ACHN (cell line): ENCODE data around the gene TMEM121.

Experiments used
- DNase-seq: peaks from one replicate; pipeline ENCODE4 v3.0.0-alpha.2; 2015
- in situ Hi-C: cut with HindIII; loops from 2 replicates; pipeline ENCODE4 v1.10.0; 2017; ENCODE audit warnings: low sequenced_read_pairs, low pct_ligation_motif_present, low pct_unique_long_range_greater_than_20kb

The TMEM121 gene

GRCh38 chr14:105525861-105526775 lies at the start of gene TMEM121:
Gene TMEM121, plus strand, starts transcription at chr14:105526583. Its CDS starts 2,252 bp downstream, at chr14:105528835.
- in situ Hi-C loops, result no loop called here

GRCh38 chr14:105476831-105477659 lies 49.3 kb upstream of the TMEM121 start:
- DNase-seq, result no peak
- in situ Hi-C loops, result no loop called here

More at GRCh38 chr14:105525861-105526775, at the start of gene TMEM121:
- DNase-seq, result peak; percentile 6

- no peak for DNase-seq
- in situ Hi-C loops, result no loop called here
Measured at GRCh38 chr14:105477660-105478397, 48.6 kb upstream of the TMEM121 start.

GRCh38 chr14:105478398-105479251 lies 47.8 kb upstream of the TMEM121 start:
- in situ Hi-C loops, result no loop called here
- no peak for DNase-seq

GRCh38 chr14:105479431-105480158 lies 46.8 kb upstream of the TMEM121 start:
- in situ Hi-C loops, result no loop called here
- DNase-seq, result no peak

DNA sequence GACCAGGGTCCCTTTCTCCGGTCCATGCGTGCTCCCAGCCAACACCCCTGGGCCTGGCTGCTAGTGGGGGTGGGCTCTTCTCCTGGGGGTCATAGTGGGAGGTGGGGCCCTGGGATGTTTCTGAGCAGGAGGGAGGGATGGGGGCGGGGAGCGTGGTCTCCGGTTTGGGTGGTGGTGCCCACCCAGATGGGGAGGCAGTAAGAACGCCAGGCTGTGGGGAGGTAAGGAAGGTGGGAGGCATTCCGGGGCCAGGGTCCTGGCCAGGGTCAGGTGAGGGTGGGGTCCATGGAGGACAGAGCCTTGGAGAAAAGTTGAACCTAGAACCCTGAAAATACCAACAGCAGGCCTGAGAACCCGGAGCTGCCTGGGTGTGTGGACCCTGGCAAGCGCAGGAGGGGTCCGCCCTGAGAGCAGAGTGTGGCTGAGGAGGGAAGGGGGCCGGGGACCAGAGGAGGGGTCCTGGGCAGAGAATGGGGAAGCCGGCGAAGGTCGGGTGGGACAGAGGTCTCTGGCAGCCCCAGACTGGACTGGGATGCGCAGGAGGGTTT lies 46.1 kb upstream of the TMEM121 start:
- in situ Hi-C loops, result no loop called here
- DNase-seq, result no peak

GRCh38 chr14:105480807-105481801 lies 45.3 kb upstream of the TMEM121 start:
- DNase-seq, result peak; percentile 82
- in situ Hi-C loops, result no loop called here

DNA sequence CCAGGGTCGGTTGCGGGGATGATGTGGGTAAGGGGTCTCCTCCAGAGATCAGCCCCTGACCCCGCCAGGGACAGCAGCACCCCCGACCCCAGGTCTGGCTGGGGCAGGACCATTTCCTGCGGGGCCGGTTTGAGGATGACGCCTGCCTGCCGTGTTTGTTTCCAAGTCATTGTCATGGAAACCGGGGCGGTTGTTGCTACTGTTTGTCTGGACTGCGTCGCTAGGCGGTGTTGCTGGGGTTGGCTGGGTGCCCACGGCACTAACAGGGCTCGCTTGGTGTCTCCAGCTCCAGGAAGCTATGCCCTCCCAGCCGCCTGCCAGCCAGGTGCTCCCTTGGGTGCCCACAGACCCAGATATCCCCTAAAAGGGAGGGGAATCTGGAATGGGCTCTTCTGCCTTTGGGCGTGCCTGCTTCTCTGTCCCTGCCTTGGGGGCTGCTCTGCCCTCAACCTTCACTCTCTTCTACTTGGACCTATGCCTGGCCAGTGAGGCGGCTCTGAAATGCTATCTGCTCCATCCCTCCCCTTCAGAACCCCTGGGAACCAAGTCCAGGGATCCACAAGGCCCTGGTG lies 44.4 kb upstream of the TMEM121 start:
- in situ Hi-C loops, result no loop called here
- peak; percentile 94 for DNase-seq

- in situ Hi-C loops, result no loop called here
Measured at GRCh38 chr14:105482486-105483110, 43.8 kb upstream of the TMEM121 start.

DNA sequence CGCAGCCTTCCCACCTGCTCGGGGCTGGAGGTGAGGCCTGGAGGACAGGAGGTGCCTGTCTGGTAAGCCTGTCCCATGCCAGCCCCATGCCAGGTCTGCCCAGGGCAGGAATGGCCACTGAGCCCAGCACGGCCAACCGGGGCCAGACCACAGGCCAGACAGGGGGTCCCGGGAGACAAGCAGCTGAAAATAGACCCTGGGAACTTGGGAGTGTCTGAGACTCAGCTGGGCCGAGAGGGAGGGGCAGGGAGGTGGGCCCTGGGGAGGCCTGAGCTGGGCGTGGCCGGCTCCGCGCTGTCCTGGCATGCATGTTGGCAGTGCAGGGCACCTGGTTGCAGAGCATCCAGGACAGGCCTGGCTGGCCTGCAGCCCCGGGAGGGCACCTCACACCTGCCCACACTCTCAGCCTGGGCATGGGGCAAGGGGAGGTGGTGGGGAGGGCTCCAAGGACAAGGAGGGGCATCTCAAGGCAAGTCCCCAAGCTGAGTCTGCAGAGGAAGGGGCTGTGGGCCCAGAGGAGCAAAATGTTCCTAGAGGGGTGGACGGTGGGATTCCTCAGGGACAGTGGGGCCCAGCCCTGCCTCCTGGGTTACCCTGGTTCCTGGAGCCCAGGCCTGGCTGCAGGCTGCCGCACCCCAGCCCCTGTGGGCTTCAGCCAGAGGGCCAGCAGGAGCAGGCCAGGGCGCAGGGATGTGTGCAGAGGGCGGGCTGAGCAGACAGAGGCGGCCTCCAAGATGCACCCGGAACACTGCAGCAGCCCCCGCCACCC lies 42.9 kb upstream of the TMEM121 start:
- DNase-seq, result no peak
- in situ Hi-C loops, result no loop called here

More at GRCh38 chr14:105482486-105483110, 43.8 kb upstream of the TMEM121 start:
- DNase-seq, result no peak

GRCh38 chr14:105484069-105484996 lies 42.0 kb upstream of the TMEM121 start:
- DNase-seq, result no peak
- in situ Hi-C loops, result no loop called here

- DNase-seq, result no peak
- in situ Hi-C loops, result no loop called here
Measured at GRCh38 chr14:105484997-105485393, 41.4 kb upstream of the TMEM121 start.

- in situ Hi-C loops, result no loop called here
- no peak for DNase-seq
Measured at GRCh38 chr14:105485739-105486162, 40.6 kb upstream of the TMEM121 start.
